ENCODE measurements around the gene RAP1B.

The RAP1B gene

GRCh38 chr12:68699486-68699885 lies 88.8 kb downstream of the RAP1B start:
- DNase-seq (ENCODE audit: low read depth in 3 of 3), result no peak

Measured in stimulated activated CD4-positive, alpha-beta T cell treated with anti-CD3 and anti-CD28 coated beads, TNF-alpha, amount 100 ng/mL, for 48 hours (primary cell).